RWPE2 (cell line): Measurements from ENCODE around the gene BIN1.

Experiments
- ATAC-seq: fragments of 200-7000 bp; cut with Tn5 transposase; 3 replicates; pipeline ENCODE4 v1.9.1; 2021; ENCODE audit warnings: low read depth
- DNase-seq: peaks from one replicate; pipeline ENCODE4 v3.0.0-alpha.2; 2020; ENCODE audit warnings: low spot score
- H3K27ac ChIP-seq: fragments of 450-650 bp; 2 replicates; pipeline ENCODE4 v1.5.1; 2017; ENCODE audit warnings: mild to moderate bottlenecking; ENCODE audit not compliant: poor library complexity, severe bottlenecking
- H3K27me3 ChIP-seq: fragments of 250-450 bp; sonication (Bioruptor Pico); 2 replicates; pipeline ENCODE4 v1.5.1; 2021; ENCODE audit warnings: mild to moderate bottlenecking, moderate library complexity; ENCODE audit not compliant: insufficient read depth, poor library complexity, severe bottlenecking
- H3K36me3 ChIP-seq: fragments of 250-450 bp; sonication (Bioruptor Pico); 2 replicates; pipeline ENCODE4 v1.5.1; 2020; ENCODE audit warnings: low read depth, mild to moderate bottlenecking, moderate library complexity
- H3K4me1 ChIP-seq: fragments of 250-450 bp; sonication (Bioruptor Pico); 2 replicates; pipeline ENCODE4 v1.5.1; 2021; ENCODE audit warnings: mild to moderate bottlenecking, moderate library complexity; ENCODE audit not compliant: insufficient read depth, poor library complexity, severe bottlenecking
- H3K4me3 ChIP-seq: fragments of 250-450 bp; sonication (Bioruptor Pico); 2 replicates; pipeline ENCODE4 v1.5.1; 2021; ENCODE audit warnings: mild to moderate bottlenecking, moderate library complexity; ENCODE audit not compliant: severe bottlenecking
- H3K9me3 ChIP-seq: fragments of 250-450 bp; sonication (Bioruptor Pico); 2 replicates; pipeline ENCODE4 v1.5.1; 2021; ENCODE audit warnings: mild to moderate bottlenecking, moderate library complexity; ENCODE audit not compliant: severe bottlenecking
- TF ChIP-seq, protein P1 (sequence below): fragments of 450-650 bp; IDR thresholded peaks from one replicate; pipeline ENCODE4 v1.5.1; 2017; ENCODE audit warnings: mild to moderate bottlenecking, moderate library complexity; ENCODE audit not compliant: poor library complexity, severe bottlenecking

Gene BIN1

DNA sequence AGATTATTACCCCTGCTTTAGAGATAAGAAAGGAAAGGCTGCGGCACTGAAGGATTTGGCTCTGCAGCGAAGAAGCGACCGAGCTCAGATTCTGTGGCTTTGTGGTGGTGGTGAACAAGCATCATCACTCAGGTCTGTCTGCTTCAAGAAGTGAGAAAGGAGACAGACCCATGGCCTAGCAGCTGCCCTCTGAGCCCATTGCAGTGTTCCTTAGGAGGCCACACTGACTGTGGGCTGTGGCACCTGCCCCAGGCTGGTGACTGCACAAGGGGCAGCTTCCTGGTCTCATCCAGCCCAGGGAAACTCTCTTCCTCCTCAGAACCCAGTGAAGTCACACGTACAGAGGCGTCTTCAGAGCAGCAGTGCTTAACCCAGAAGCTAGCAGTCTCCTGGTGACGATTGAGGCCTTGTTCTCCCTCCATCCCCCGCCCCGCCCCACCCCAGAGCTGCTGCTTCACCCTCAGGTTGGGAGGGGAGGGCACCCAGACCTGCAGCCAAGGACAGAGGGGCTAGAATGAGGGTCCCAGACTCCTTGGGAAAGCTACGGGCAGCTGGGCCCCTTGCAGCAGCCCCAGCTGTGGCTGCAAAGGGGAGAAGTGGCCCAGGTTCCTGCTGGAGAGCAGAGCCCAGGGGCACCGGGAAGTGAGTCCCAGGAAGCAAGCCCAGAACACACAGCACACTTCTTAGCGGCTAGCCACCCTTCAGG is 22.2 kb downstream of the BIN1 start:
- ATAC-seq (no peak), DNase-seq (no peak)
- H3K36me3 ChIP-seq, result no peaks in the 10 kb centered on the region
- no peak overlapping the region for H3K4me3 ChIP-seq
- no peaks in the 10 kb centered on the region for H3K9me3 ChIP-seq
- no peaks in the 10 kb centered on the region for H3K27me3 ChIP-seq
- TF ChIP-seq, protein P1, sequence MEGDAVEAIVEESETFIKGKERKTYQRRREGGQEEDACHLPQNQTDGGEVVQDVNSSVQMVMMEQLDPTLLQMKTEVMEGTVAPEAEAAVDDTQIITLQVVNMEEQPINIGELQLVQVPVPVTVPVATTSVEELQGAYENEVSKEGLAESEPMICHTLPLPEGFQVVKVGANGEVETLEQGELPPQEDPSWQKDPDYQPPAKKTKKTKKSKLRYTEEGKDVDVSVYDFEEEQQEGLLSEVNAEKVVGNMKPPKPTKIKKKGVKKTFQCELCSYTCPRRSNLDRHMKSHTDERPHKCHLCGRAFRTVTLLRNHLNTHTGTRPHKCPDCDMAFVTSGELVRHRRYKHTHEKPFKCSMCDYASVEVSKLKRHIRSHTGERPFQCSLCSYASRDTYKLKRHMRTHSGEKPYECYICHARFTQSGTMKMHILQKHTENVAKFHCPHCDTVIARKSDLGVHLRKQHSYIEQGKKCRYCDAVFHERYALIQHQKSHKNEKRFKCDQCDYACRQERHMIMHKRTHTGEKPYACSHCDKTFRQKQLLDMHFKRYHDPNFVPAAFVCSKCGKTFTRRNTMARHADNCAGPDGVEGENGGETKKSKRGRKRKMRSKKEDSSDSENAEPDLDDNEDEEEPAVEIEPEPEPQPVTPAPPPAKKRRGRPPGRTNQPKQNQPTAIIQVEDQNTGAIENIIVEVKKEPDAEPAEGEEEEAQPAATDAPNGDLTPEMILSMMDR, result no peak
- H3K4me1 ChIP-seq, result no peaks in the 10 kb centered on the region
- no peak overlapping the region for H3K27ac ChIP-seq

DNA sequence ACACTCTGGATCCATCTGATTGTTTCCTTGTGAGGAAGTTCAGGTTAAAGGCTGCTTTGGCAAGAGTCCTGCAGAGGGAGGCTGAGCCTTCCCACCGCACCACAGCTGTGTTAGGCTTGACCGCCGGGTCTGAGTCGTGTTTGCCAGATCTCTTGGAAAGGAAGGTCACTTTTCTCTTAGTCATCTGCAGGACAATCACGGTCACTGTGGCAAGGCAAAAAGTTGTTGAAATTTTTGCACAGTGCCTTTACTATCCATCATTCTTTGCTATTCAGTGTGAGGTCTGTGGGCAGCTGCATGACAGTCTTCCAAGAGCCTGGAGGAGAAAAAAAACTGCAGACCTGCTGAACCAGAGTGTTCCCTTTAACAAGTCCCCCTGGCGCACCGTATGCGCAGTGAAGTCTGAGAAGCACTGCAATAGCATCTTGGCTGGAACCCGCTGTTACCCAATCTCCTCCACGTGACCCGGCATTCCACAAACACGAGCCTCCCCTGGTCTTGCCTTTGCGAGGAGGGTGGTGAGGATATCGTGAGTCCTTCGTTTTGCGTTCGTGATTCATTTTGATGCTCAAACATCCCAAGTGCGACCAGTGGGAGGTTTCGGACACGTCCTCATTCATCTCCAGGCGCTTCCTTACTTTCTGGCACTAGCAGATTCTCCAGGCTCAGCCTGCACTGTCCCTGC is 23.0 kb downstream of the BIN1 start:
- ATAC-seq (no peak), DNase-seq (no peak)
- Histone ChIP-seq H3K27me3 (no peaks in the 10 kb centered on the region), H3K36me3 (no peaks in the 10 kb centered on the region), H3K4me3 (no peak overlapping the region), H3K4me1 (no peaks in the 10 kb centered on the region), H3K27ac (no peak overlapping the region), H3K9me3 (no peaks in the 10 kb centered on the region)
- TF ChIP-seq, protein P1, result no peak

- H3K27me3 ChIP-seq, result no peaks in the 10 kb centered on the region
- H3K9me3 ChIP-seq, result no peaks in the 10 kb centered on the region
- H3K4me3 ChIP-seq, result no peak overlapping the region
- TF ChIP-seq, protein P1, result no peak
- DNase-seq (no peak), ATAC-seq (no peak)
- no peaks in the 10 kb centered on the region for H3K36me3 ChIP-seq
- no peak overlapping the region for H3K27ac ChIP-seq
- no peaks in the 10 kb centered on the region for H3K4me1 ChIP-seq
These were observed 24.0 kb downstream of the BIN1 start for GRCh38 chr2:127082974-127083373.

- H3K27me3 ChIP-seq, result no peaks in the 10 kb centered on the region
- H3K4me3 ChIP-seq, result no peak overlapping the region
- no peak overlapping the region for H3K27ac ChIP-seq
- ATAC-seq, result no peak
- no peak for DNase-seq
- H3K4me1 ChIP-seq, result no peaks in the 10 kb centered on the region
- H3K9me3 ChIP-seq, result no peaks in the 10 kb centered on the region
- H3K36me3 ChIP-seq, result no peaks in the 10 kb centered on the region
- TF ChIP-seq, protein P1, result no peak
These were observed 24.9 kb downstream of the BIN1 start for GRCh38 chr2:127081826-127082633.
